Activated CD4-positive, CD25-positive, alpha-beta regulatory T cell (primary cell): Measurements from ENCODE around the gene SLC34A3.

Experiments
- DNase-seq, 4 experiments: peaks; one replicate each; lab custom pipeline; 2025; lab: John Stamatoyannopoulos, UW

The SLC34A3 gene

DNA sequence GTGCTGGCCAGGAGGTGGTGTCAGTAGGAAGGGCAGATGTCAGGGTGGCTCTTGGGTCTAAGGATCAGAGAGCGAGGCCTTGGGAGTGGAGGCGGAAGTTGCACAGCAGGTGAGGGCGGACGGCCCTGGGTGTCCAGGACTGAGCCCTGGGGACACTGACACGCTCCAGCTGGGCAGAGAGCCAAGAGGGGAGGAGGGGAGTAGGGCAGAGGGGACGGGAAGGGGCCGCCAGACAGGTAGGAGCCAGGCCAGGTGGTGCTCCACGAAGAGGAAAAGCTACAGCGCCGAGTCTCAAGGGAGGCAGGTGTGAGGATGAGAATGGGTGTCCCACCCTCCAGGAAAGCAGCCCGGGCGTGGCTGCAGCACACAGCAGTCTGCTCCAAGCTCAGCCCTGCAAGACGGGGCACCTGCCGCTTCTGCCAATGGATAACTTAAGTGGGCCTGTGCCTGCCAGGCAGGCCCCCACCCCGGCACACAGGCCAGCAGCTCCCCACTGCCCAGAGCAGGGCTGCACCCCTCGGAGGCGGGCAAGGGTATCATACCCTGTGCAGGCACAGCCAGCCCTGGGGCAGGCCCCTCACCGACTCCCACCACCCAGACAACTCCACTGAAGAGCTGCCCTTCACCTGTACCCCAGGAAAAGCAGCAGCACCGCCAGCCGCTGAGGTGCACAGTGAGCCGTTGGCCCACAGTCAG, 35.0 kb upstream of the SLC34A3 start:
- no peak for DNase-seq

DNA sequence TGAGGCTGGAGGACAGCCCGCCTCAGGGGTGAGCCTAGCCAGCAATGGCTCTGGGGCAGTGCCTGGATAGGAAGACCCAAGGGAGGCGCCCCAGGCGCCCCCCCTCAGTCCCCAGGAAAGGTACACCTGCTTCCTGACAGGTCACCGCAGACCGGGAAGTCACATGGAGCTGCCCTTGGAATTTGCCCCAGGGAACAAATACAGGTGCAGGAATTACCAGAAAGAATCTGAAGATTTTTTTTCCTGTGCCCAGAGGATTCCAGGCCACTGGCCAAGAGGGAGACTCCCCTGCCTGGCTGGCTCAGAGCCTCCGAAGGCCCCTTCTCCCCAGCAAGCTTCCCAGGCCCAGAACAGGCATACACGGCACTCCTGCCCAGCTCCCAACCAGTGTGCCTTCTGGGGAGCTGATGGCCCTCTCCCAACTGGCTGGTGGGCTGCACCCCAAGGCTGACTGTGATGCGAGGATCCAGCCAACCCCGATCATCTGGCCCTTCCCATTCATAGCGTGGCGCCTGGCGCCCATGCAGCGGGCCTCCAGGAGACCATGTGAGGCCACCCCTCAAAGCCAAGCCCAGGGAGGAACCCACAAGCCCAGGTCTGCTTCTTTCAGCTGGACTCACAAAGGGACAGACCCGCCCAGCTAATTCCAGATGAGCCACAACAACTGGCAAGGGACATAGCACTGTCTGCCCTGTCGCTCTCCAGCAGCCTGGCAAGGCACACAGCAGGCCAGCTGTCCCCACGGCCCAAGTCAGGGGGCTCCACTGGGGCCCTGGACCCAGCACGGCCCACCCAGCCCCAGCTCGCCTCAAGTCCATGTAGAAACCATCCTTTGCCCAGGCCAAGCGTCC, 32.4 kb upstream of the SLC34A3 start:
- no peak for DNase-seq

GRCh38 chr9:137198902-137199283, 31.8 kb upstream of the SLC34A3 start:
- no peak for DNase-seq

- DNase-seq, result no peak
Observed at GRCh38 chr9:137199411-137200121, 31.1 kb upstream of the SLC34A3 start.

- peak; percentile 94 to 98 (median 98) for DNase-seq
Observed at GRCh38 chr9:137200311-137201204, 30.1 kb upstream of the SLC34A3 start, which contains the start of gene TPRN. TSS of gene TPRN (minus strand) at chr9:137200741. CDS start at chr9:137200711, 30 bp downstream.

DNA sequence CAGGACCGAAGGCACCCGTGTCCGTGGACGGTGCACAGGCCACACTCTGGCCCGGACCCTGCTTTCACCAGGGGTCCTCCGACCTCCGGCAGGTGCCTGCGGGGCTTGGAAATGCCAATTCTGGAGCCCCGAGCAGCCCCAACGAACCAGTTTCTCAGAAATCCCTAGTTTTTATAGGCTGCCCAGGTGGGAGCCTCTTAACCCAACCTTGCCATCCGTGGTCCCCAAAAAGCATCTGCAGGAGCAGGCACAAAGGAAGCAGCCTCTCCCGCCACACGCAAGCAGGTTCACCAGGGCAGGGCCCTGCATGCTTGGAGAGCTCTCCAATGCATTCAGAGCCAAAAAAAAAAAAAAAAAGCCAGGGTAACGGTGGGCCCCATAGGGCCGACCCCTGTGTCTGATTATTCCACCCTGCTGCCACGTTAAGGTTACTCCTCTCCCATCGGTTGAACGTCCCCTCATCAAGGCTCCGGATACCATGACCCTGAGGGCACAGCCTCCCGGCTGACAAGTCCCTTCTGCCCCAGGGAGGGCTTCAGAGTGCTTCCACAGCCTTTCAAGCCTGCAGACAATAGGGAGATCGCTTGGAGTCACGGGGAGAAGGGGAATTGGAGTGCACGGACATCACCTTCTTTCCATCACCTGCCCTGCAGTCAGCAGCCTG, 29.4 kb upstream of the SLC34A3 start:
- no peak for DNase-seq

DNA sequence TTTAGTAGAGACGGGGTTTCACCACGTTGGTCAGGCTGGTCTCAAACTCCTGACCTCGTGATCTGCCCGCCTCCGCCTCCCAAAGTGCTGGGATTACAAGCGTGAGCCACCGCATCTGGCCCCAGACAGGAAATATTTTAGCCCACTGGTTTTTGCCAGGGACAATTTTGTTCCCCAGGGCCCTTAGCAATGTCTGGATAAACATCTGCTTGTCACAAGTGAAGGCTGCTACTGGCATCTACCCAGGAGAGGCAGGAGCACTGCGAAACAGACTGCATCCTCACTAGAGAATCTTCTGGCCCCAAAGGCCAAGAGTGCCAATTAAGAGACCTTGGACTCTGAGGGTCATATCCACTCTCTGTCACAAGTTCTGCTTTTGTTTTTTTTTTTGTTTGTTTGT, 27.7 kb upstream of the SLC34A3 start:
- DNase-seq, result no peak

DNA sequence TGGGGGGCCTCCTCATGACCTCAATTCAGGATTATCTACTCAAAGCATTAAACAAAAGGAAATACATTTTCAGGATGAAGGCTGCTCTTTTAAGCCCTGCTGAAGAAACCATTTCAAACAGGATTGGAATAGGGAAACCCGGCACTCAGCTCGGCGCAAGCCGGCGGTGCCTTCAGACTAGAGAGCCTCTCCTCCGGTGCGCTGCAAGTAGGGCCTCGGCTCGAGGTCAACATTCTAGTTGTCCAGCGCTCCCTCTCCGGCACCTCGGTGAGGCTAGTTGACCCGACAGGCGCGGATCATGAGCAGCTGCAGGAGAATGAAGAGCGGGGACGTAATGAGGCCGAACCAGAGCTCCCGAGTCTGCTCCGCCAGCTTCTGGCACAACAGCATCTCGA, 26.0 kb upstream of the SLC34A3 start:
- DNase-seq, result no peak

GRCh38 chr9:137205126-137206069, 25.3 kb upstream of the SLC34A3 start, which contains the start of the genes NDOR1 and TMEM203:
TSS of gene NDOR1 (plus strand) at chr9:137205700. CDS start at chr9:137205778, 78 bp downstream.
TSS of gene TMEM203 (minus strand) at chr9:137205648. CDS start at chr9:137205414, 234 bp downstream.
- DNase-seq, result peak; percentile 82 to 93 (median 88)

- no peak for DNase-seq
Observed at GRCh38 chr9:137206602-137207001, 24.1 kb upstream of the SLC34A3 start.

- DNase-seq, result no peak
Observed at GRCh38 chr9:137211532-137211931, 19.2 kb upstream of the SLC34A3 start.

DNA sequence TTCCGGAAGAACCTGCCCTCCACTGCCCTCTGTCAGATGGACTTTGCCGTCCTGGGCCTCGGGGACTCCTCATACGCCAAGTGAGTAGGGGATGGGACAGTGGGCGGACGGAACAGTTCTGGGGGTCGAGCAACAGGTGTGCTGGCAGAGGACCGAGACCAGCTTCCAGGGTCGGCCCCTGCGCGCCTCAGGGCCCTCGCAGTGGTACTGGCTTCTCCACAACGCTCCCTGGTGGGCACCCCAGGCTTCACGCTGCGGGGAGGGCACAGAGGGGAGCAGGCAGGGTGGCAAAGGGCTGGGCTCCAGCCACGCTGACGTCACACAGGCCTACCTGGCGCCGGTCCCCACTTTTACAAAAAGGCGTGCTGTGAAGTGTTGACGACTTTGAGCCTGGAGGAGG, 18.2 kb upstream of the SLC34A3 start:
- DNase-seq, result no peak

DNA sequence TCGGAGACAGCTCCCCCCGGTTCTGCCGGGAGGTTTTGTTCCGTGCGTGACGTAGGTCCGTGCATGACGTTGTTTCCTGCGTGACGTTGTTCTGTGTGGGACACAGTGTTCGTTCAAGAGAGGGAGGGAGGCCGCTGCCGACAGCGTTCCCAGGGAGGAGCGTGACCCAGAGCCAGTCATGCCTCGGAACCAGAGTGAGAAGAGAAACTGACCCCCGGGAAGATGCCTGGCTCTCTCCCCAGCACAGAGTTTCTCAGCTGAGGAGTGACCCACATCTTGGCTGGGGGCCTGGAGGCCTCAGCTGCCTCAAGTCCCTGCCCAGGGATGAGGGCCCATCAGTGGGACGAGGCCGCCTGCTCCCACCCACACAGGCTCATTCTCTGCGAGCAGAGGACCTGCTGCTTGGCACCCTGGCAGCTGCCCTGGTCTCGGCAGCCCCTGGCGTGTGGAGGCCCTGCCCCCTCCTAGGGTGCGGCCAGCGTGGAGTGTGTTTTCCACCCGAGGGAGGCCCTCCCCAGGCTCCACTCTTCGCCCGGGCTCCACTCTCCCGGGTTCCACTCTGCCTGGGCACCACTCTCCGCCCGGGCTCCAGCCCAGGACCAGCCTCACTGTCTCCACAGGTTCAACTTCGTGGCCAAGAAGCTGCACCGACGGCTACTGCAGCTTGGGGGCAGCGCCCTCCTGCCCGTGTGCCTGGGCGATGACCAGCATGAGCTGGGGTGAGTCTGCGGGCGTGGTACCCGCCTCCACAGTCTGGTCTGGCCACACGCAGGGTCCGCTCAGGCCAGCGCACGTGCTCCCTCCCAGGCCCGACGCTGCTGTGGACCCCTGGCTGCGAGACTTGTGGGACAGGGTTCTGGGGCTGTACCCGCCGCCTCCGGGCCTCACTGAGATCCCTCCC, 17.3 kb upstream of the SLC34A3 start:
- DNase-seq, result no peak

DNA sequence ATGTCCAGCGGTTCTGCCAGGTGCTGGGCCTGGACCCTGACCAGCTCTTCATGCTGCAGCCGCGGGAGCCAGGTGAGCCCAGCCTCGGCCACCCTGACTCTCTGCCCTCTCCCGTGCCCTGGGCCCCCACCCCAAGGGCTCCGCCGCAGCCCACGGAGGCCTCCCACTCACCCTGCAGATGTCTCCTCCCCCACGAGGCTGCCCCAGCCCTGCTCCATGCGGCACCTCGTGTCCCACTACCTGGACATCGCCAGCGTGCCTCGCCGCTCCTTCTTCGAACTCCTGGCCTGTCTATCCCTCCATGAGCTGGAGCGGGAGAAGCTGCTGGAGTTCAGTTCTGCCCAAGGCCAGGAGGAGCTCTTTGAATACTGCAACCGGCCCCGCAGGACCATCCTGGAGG, 16.1 kb upstream of the SLC34A3 start:
- DNase-seq, result no peak

- DNase-seq, result no peak
Observed at GRCh38 chr9:137215196-137215986, 15.3 kb upstream of the SLC34A3 start.

GRCh38 chr9:137216188-137216965, 14.3 kb upstream of the SLC34A3 start:
- DNase-seq, result no peak
